Neural progenitor cell (in vitro differentiated cells): ENCODE measurements around the gene SERPINE1. TPM values are rescaled to one million over a fixed set of nuclear protein-coding genes. Genes with fewer than 3 reads are reported as not detected.

Experiments used
- DNase-seq: peaks from one replicate; pipeline ENCODE4 v3.0.0-alpha.2; 2016; ENCODE audit warnings: low spot score
- H2AFZ ChIP-seq: fragments of 200-600 bp; sonication (generic); replicated peaks from 2 replicates; pipeline ENCODE4 v1.6.1; 2016; ENCODE audit warnings: antibody characterized with exemption
- H3F3A ChIP-seq: fragments of 200-600 bp; sonication (generic); 2 replicates; pipeline ENCODE4 v1.6.1; 2016; ENCODE audit warnings: antibody characterized with exemption, low read depth
- H3K27ac ChIP-seq: fragments of 200-600 bp; sonication (generic); 2 replicates; pipeline ENCODE4 v1.5.1; 2016; ENCODE audit warnings: mild to moderate bottlenecking
- H3K27me3 ChIP-seq: fragments of 200-600 bp; sonication (generic); 2 replicates; pipeline ENCODE4 v1.6.1; 2016; ENCODE audit warnings: mild to moderate bottlenecking, moderate library complexity
- H3K36me3 ChIP-seq: fragments of 200-600 bp; sonication (generic); 2 replicates; pipeline ENCODE4 v1.5.1; 2016
- H3K4me1 ChIP-seq: fragments of 200-600 bp; sonication (generic); 2 replicates; pipeline ENCODE4 v1.6.1; 2016; ENCODE audit warnings: mixed run types
- H3K4me2 ChIP-seq: fragments of 200-600 bp; sonication (generic); 2 replicates; pipeline ENCODE4 v1.6.1; 2016
- H3K4me3 ChIP-seq: fragments of 200-600 bp; sonication (generic); 2 replicates; pipeline ENCODE4 v1.5.1; 2016
- H3K79me2 ChIP-seq: fragments of 200-600 bp; sonication (generic); 2 replicates; pipeline ENCODE4 v1.6.1; 2016; ENCODE audit warnings: low read depth
- H3K9ac ChIP-seq: fragments of 200-600 bp; sonication (generic); 2 replicates; pipeline ENCODE4 v1.6.1; 2016
- H3K9me3 ChIP-seq: fragments of 200-600 bp; sonication (generic); 2 replicates; pipeline ENCODE4 v1.5.1; 2016; ENCODE audit warnings: low read depth
- H4K20me1 ChIP-seq: fragments of 200-600 bp; sonication (generic); 2 replicates; pipeline ENCODE4 v1.6.1; 2016; ENCODE audit warnings: low read depth
- H3K27ac Mint-ChIP-seq: 3 replicates; pipeline ENCODE4 v1.8.0; 2021; ENCODE audit warnings: mixed read lengths
- H3K27me3 Mint-ChIP-seq: 2 replicates; pipeline ENCODE4 v1.8.0; 2022; ENCODE audit warnings: low read depth, mild to moderate bottlenecking, inconsistent platforms, moderate library complexity, mixed read lengths; ENCODE audit not compliant: insufficient read depth
- H3K36me3 Mint-ChIP-seq: 3 replicates; pipeline ENCODE4 v1.8.0; 2021; ENCODE audit warnings: mixed read lengths
- H3K4me1 Mint-ChIP-seq: 3 replicates; pipeline ENCODE4 v1.8.0; 2021; ENCODE audit warnings: mixed read lengths
- H3K4me3 Mint-ChIP-seq: 3 replicates; pipeline ENCODE4 v1.8.0; 2021; ENCODE audit warnings: mild to moderate bottlenecking, moderate library complexity, mixed read lengths
- H3K9me3 Mint-ChIP-seq: 3 replicates; pipeline ENCODE4 v1.8.0; 2020; ENCODE audit warnings: mixed read lengths
- CTCF ChIP-seq: fragments of 200-600 bp; sonication (generic); IDR thresholded peaks from 2 replicates; pipeline ENCODE4 v1.5.1; 2017; ENCODE audit warnings: antibody characterized with exemption, mild to moderate bottlenecking
- EZH2 ChIP-seq: fragments of 200-600 bp; sonication (generic); IDR thresholded peaks from 2 replicates; pipeline ENCODE4 v1.6.1; 2017; ENCODE audit warnings: antibody characterized with exemption, mild to moderate bottlenecking, moderate library complexity
- EZH2phosphoT487 ChIP-seq: fragments of 200-600 bp; sonication (generic); IDR thresholded peaks from 2 replicates; pipeline ENCODE4 v1.6.1; 2017; ENCODE audit warnings: antibody characterized with exemption
- total RNA-seq: library from RNA; depleted of rRNA; stranded (reverse); fragments of >200 nt; gene quantifications from 2 replicates; pipeline ENCODE4 v1.2.3, GENCODE V29; 2015; ENCODE audit warnings: low replicate concordance

Gene SERPINE1
- 0.03 TPM in 1 of 2 replicates, not detected in the other for total RNA-seq

- no peak within 1 kb of the TSS for H2AFZ ChIP-seq
- Mint-ChIP-seq H3K9me3 (peaks cover 10% of the 10 kb centered on the region), H3K4me1 (peaks cover 42% of the 10 kb centered on the region), H3K27me3 (peaks cover 16% of the 10 kb centered on the region), H3K4me3 (peak within 1 kb of the TSS; percentile 73), H3K36me3 (peaks cover 2% of the 10 kb centered on the region), H3K27ac (peak within 1 kb of the TSS; percentile 38)
- H3K79me2 ChIP-seq = no peaks in the 10 kb centered on the region
- H3F3A ChIP-seq = peaks cover 13% of the 10 kb centered on the region
- TF ChIP-seq CTCF = peak; percentile 29
- TF ChIP-seq EZH2phosphoT487 = no peak
- H3K27me3 ChIP-seq = no peaks in the 10 kb centered on the region
- no peaks in the 10 kb centered on the region for H3K9me3 ChIP-seq
- H3K4me3 ChIP-seq = peak within 1 kb of the TSS; percentile 26
- H3K36me3 ChIP-seq = no peaks in the 10 kb centered on the region
- H3K27ac ChIP-seq = no peak within 1 kb of the TSS
- peak; percentile 75 for DNase-seq
- no peaks in the 10 kb centered on the region for H4K20me1 ChIP-seq
- no peak within 1 kb of the TSS for H3K9ac ChIP-seq
- H3K4me1 ChIP-seq = peaks cover 24% of the 10 kb centered on the region
- H3K4me2 ChIP-seq = peak within 1 kb of the TSS; percentile 74
Observed at GRCh38 chr7:101126651-101127459, at the start of gene SERPINE1. Gene SERPINE1, plus strand, starts transcription at chr7:101127104. Its CDS starts 1,290 bp downstream, at chr7:101128394.

- no peaks in the 10 kb centered on the region for H3K79me2 ChIP-seq
- Mint-ChIP-seq H3K4me3 (no peak overlapping the region), H3K4me1 (peaks cover 14% of the 10 kb centered on the region), H3K27ac (no peak overlapping the region), H3K9me3 (no peaks in the 10 kb centered on the region), H3K27me3 (peaks cover 14% of the 10 kb centered on the region), H3K36me3 (no peaks in the 10 kb centered on the region)
- H3K27ac ChIP-seq = no peak overlapping the region
- H3K4me2 ChIP-seq = no peak overlapping the region
- TF ChIP-seq EZH2 = no peak
- TF ChIP-seq CTCF = peak; percentile 97
- no peak for TF ChIP-seq EZH2phosphoT487
- peak; percentile 88 for DNase-seq
- no peaks in the 10 kb centered on the region for H3K4me1 ChIP-seq
- no peak overlapping the region for H2AFZ ChIP-seq
- H3K9ac ChIP-seq = no peak overlapping the region
- no peaks in the 10 kb centered on the region for H3K27me3 ChIP-seq
- H3K9me3 ChIP-seq = no peaks in the 10 kb centered on the region
- H4K20me1 ChIP-seq = no peaks in the 10 kb centered on the region
- peaks cover 4% of the 10 kb centered on the region for H3F3A ChIP-seq
- no peaks in the 10 kb centered on the region for H3K36me3 ChIP-seq
- no peak overlapping the region for H3K4me3 ChIP-seq
Observed at GRCh38 chr7:101077303-101078086, 49.4 kb upstream of the SERPINE1 start.

- Histone ChIP-seq H3K27me3 (no peaks in the 10 kb centered on the region), H4K20me1 (no peaks in the 10 kb centered on the region), H3K4me2 (no peak overlapping the region), H3K9me3 (no peaks in the 10 kb centered on the region), H3K79me2 (no peaks in the 10 kb centered on the region), H3K9ac (no peak overlapping the region), H3K4me1 (peaks cover 9% of the 10 kb centered on the region), H2AFZ (no peak overlapping the region), H3F3A (peaks cover 8% of the 10 kb centered on the region), H3K4me3 (no peak overlapping the region), H3K36me3 (no peaks in the 10 kb centered on the region), H3K27ac (no peak overlapping the region)
- Mint-ChIP-seq H3K9me3 (no peaks in the 10 kb centered on the region), H3K27me3 (peaks cover 7% of the 10 kb centered on the region), H3K4me3 (no peak overlapping the region), H3K36me3 (no peaks in the 10 kb centered on the region), H3K4me1 (peaks cover 26% of the 10 kb centered on the region), H3K27ac (no peak overlapping the region)
- TF ChIP-seq EZH2phosphoT487 (no peak), EZH2 (no peak)
- DNase-seq = no peak
Observed at GRCh38 chr7:101081432-101081831, 45.5 kb upstream of the SERPINE1 start.
